Muscle of back (tissue), 13 donors: ENCODE measurements around the gene ZNF140. TPM values are rescaled to one million over a fixed set of nuclear protein-coding genes. Genes with fewer than 3 reads are reported as not detected.

ENCODE experiments used
- DNase-seq, 3 donors: peaks; one replicate each; pipeline versions ENCODE4 v3.0.0 to v3.0.0-alpha.2; 2013
- long read RNA-seq, 9 donors: transcript quantifications; one replicate each; lab custom pipeline, GENCODE V29; 2026
- polyA plus RNA-seq, 10 donors: library from polyadenylated mRNA; unstranded; fragments of 120-200 nt; gene quantifications; one replicate each; pipeline ENCODE4 v1.2.1, GENCODE V29; 2013; ENCODE audit not compliant: insufficient read length in 10 of 10

ZNF140 gene
- 10 to 100 TPM; 13.9 to 22.0 (median 17.4) TPM for polyA plus RNA-seq
- long read RNA-seq, donor 1: 0 reads
- long read RNA-seq, donor 2: 0 reads
- long read RNA-seq, donor 3: 0 reads
- long read RNA-seq, donor 4, partial matches to known transcripts: 0 of 3 reads
- long read RNA-seq, donor 4, other reads (novel, unspliced or antisense): 0 of 3 reads
- long read RNA-seq, donor 5, partial matches to known transcripts: 0 of 4 reads
- long read RNA-seq, donor 5, other reads (novel, unspliced or antisense): 0 of 4 reads
- long read RNA-seq, donor 6, partial matches to known transcripts: 0 of 3 reads
- long read RNA-seq, donor 6, other reads (novel, unspliced or antisense): 0 of 3 reads
- long read RNA-seq, donor 7, partial matches to known transcripts: 0 of 2 reads
- long read RNA-seq, donor 7, other reads (novel, unspliced or antisense): 0 of 2 reads
- long read RNA-seq, donor 8, partial matches to known transcripts: 0 of 5 reads
- long read RNA-seq, donor 8, other reads (novel, unspliced or antisense): 0 of 5 reads
- long read RNA-seq, donor 9, partial matches to known transcripts: 0 of 1 reads
- long read RNA-seq, donor 9, other reads (novel, unspliced or antisense): 0 of 1 reads

- peak; percentile 97 to 99 (median 98) for DNase-seq
Observed at GRCh38 chr12:133080368-133081158, at the start of gene ZNF140. ZNF140 (plus strand) TSS chr12:133080923; CDS start chr12:133081321, 398 bp downstream.

- peak; percentile 98 to 99 (median 98) for DNase-seq
Observed at GRCh38 chr12:133037207-133038005, 43.3 kb upstream of the ZNF140 start, which contains the start of gene ZNF84. ZNF84 (plus strand) TSS chr12:133037509; CDS start chr12:133041468, 3,959 bp downstream.

- no peak for DNase-seq
Observed at GRCh38 chr12:133038118-133038709, 42.5 kb upstream of the ZNF140 start.

- no peak for DNase-seq
Observed at GRCh38 chr12:133046698-133047097, 34.0 kb upstream of the ZNF140 start.

- DNase-seq: no peak
Observed at GRCh38 chr12:133057446-133057845, 23.3 kb upstream of the ZNF140 start.

- no peak for DNase-seq
Observed at GRCh38 chr12:133058203-133059113, 22.3 kb upstream of the ZNF140 start.

GRCh38 chr12:133061954-133062353 lies 18.8 kb upstream of the ZNF140 start:
- no peak for DNase-seq

- no peak for DNase-seq
Observed at GRCh38 chr12:133063556-133063955, 17.2 kb upstream of the ZNF140 start.

- DNase-seq: no peak
Observed at GRCh38 chr12:133073836-133074235, 6.9 kb upstream of the ZNF140 start.

- peak; percentile 99 to 100 (median 99) for DNase-seq
Observed at GRCh38 chr12:133080026-133080367, 726 bp upstream of the ZNF140 start.

- peak in 2 of 3 donors; percentile 10 to 26 for DNase-seq
Observed at GRCh38 chr12:133081159-133081780, 547 bp downstream of the ZNF140 start.

- no peak for DNase-seq
Observed at GRCh38 chr12:133083345-133083744, 2.6 kb downstream of the ZNF140 start.

GRCh38 chr12:133105620-133106019 lies 24.9 kb downstream of the ZNF140 start:
- no peak for DNase-seq

GRCh38 chr12:133106253-133106652 lies 25.5 kb downstream of the ZNF140 start:
- peak in 1 of 3 donors; percentile 12 for DNase-seq

- DNase-seq: no peak
Observed at GRCh38 chr12:133107121-133107520, 26.4 kb downstream of the ZNF140 start.

- no peak for DNase-seq
Observed at GRCh38 chr12:133108150-133108549, 27.4 kb downstream of the ZNF140 start.

GRCh38 chr12:133120385-133121191 lies 39.9 kb downstream of the ZNF140 start:
- DNase-seq: no peak

- DNase-seq: no peak
Observed at GRCh38 chr12:133124674-133125073, 44.0 kb downstream of the ZNF140 start.
